AG04450 (cell line): ENCODE results near the gene AEN. TPM values are rescaled to one million over a fixed set of nuclear protein-coding genes. Genes with fewer than 3 reads are reported as not detected.

ENCODE experiments used
- CTCF ChIA-PET: fragments of 300-600, 350-600 bp; formaldehyde crosslinking; extraction: SDS; loops from one replicate; lab custom pipeline; 2022; ENCODE audit warnings: antibody characterized with exemption, inconsistent platforms; lab: Charles Lee
- POLR2A ChIA-PET: fragments of 350-600 bp; formaldehyde crosslinking; extraction: SDS; loops from one replicate; lab custom pipeline; 2021; ENCODE audit warnings: antibody characterized with exemption, inconsistent platforms; lab: Yijun Ruan, JAX
- DNase-seq: peaks from one replicate; pipeline ENCODE4 v3.0.0-alpha.2; 2011; ENCODE audit warnings: low read depth, low spot score
- H3K27ac ChIP-seq: one replicate; pipeline ENCODE4 v1.5.1; 2012; ENCODE audit warnings: low read depth, low read length, control low read depth
- H3K27me3 ChIP-seq: one replicate; pipeline ENCODE4 v1.6.0; 2012; ENCODE audit warnings: low read length; ENCODE audit not compliant: control insufficient read depth, insufficient read depth
- H3K4me3 ChIP-seq: 2 replicates; pipeline ENCODE4 v1.5.1; 2011; ENCODE audit warnings: mild to moderate bottlenecking, low read depth, low read length, control low read depth
- H3K9me3 ChIP-seq: 2 replicates; pipeline ENCODE4 v1.5.1; 2012; ENCODE audit warnings: low read length; ENCODE audit not compliant: control insufficient read depth, insufficient read depth
- polyA plus RNA-seq: library from polyadenylated mRNA; depleted of rRNA; stranded (reverse); fragments of >200 nt; gene quantifications from 2 replicates; pipeline ENCODE4 v1.2.3, GENCODE V29; 2011
- TF ChIP-seq, protein P1 (sequence below): IDR thresholded peaks from 2 replicates; pipeline ENCODE4 v1.5.1; 2011; ENCODE audit warnings: low read depth, low read length, control low read depth, inconsistent platforms

Gene AEN
- polyA plus RNA-seq, 1 experiment: 41.8 TPM

GRCh38 chr15:88625943-88626741 is 5.0 kb downstream of the AEN start:
- Histone ChIP-seq H3K4me3 (no peak overlapping the region), H3K9me3 (no peaks in the 10 kb centered on the region; the same call in 1 of the 2 replicates), H3K27me3 (no peaks in the 10 kb centered on the region), H3K27ac (no peak overlapping the region)
- POLR2A ChIA-PET: interaction anchor here (1.0 kb wide), 1 partner anchor 12 kb away, joined by 3 read pairs; no protein-coding TSS in a partner anchor
- TF ChIP-seq, protein P1, sequence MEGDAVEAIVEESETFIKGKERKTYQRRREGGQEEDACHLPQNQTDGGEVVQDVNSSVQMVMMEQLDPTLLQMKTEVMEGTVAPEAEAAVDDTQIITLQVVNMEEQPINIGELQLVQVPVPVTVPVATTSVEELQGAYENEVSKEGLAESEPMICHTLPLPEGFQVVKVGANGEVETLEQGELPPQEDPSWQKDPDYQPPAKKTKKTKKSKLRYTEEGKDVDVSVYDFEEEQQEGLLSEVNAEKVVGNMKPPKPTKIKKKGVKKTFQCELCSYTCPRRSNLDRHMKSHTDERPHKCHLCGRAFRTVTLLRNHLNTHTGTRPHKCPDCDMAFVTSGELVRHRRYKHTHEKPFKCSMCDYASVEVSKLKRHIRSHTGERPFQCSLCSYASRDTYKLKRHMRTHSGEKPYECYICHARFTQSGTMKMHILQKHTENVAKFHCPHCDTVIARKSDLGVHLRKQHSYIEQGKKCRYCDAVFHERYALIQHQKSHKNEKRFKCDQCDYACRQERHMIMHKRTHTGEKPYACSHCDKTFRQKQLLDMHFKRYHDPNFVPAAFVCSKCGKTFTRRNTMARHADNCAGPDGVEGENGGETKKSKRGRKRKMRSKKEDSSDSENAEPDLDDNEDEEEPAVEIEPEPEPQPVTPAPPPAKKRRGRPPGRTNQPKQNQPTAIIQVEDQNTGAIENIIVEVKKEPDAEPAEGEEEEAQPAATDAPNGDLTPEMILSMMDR: no peak
- CTCF ChIA-PET: interaction anchor here (1.2 kb wide), 1 partner anchor 12 kb away, joined by 5 read pairs; the partner anchor contains the start of gene ISG20
- no peak for DNase-seq

DNA sequence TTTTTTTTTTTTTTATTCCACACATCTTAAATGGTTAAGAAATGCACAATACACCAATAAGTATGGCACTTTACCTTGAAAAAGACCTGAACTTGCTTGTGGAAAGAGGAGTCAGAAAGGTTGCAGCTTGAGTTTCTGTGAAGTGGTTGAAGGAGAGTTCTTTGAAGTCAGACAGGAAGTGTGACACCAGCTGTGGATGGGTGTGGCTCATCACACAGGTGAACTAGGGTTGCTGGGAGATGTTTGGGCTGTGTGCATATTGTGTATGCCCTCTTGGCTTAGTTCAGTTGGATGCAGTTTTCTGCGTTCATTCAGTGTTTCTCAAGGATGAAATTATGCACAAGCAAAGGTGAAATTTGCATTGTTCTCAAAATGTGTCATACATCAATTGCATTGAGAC is 6.3 kb downstream of the AEN start:
- no peaks in the 10 kb centered on the region for H3K27me3 ChIP-seq
- CTCF ChIA-PET: interaction anchor here (0.7 kb wide), 1 partner anchor 550 kb away, joined by 3 read pairs; no protein-coding TSS in a partner anchor

GRCh38 chr15:88628018-88628654 is 7.0 kb downstream of the AEN start:
- Histone ChIP-seq H3K27ac (no peak overlapping the region), H3K9me3 (no peaks in the 10 kb centered on the region; the same call in 1 of the 2 replicates), H3K27me3 (no peaks in the 10 kb centered on the region), H3K4me3 (no peak overlapping the region)
- no peak for DNase-seq
- ChIA-PET POLR2A (interaction anchor here (2.4 kb wide), 1 partner anchor 11 kb away, joined by 11 read pairs; the partner anchor contains the start of gene ISG20), CTCF (interaction anchor here (0.5 to 0.7 kb wide), 2 partner anchors 17 to 549 kb away, joined by 3 read pairs; no protein-coding TSS in a partner anchor)
- TF ChIP-seq, protein P1: no peak

More for the DNA sequence above, 6.3 kb downstream of the AEN start:
- Histone ChIP-seq H3K4me3 (no peak overlapping the region), H3K27ac (no peak overlapping the region), H3K9me3 (no peaks in the 10 kb centered on the region; the same call in 1 of the 2 replicates)
- TF ChIP-seq, protein P1: no peak
- no peak for DNase-seq
- POLR2A ChIA-PET: interaction anchor here (0.7 to 2.4 kb wide), 2 partner anchors 11 to 734 kb away, joined by 6 to 11 read pairs; partner anchors contain the start of gene ISG20

GRCh38 chr15:88629071-88629470 is 7.9 kb downstream of the AEN start:
- no peak for DNase-seq
- Histone ChIP-seq H3K27ac (no peak overlapping the region), H3K9me3 (no peaks in the 10 kb centered on the region; the same call in 1 of the 2 replicates), H3K4me3 (no peak overlapping the region), H3K27me3 (no peaks in the 10 kb centered on the region)
- POLR2A ChIA-PET: interaction anchor here (2.4 kb wide), 1 partner anchor 10 kb away, joined by 11 read pairs; the partner anchor contains the start of gene ISG20
- CTCF ChIA-PET: interaction anchor here (0.5 kb wide), 1 partner anchor 18 kb away, joined by 3 read pairs; no protein-coding TSS in a partner anchor
- TF ChIP-seq, protein P1: no peak
